ENCODE results near the gene GRB10.

GRB10 gene

GRCh38 chr7:50824882-50825281 lies 42.2 kb upstream of the GRB10 start:
- no peak for DNase-seq (ENCODE audit: low spot score)
- in situ Hi-C loops (cut with MboI; ENCODE audit: low sequenced_read_pairs, unreplicated experiment): no loop called here
- no peak for TF ChIP-seq CTCF (IDR thresholded peaks at IDR 0.05; ENCODE audit: borderline replicate concordance, control extremely low read depth, extremely low read depth, insufficient read depth, missing control alignments)

- in situ Hi-C loops (cut with MboI; ENCODE audit: low sequenced_read_pairs, unreplicated experiment): no loop called here
- no peak for DNase-seq (ENCODE audit: low spot score)
- TF ChIP-seq CTCF (IDR thresholded peaks at IDR 0.05; ENCODE audit: borderline replicate concordance, control extremely low read depth, extremely low read depth, insufficient read depth, missing control alignments): no peak
Measured at GRCh38 chr7:50822706-50823105, 40.0 kb upstream of the GRB10 start.

GRCh38 chr7:50822110-50822509 lies 39.4 kb upstream of the GRB10 start:
- DNase-seq (ENCODE audit: low spot score): no peak
- in situ Hi-C loops (cut with MboI; ENCODE audit: low sequenced_read_pairs, unreplicated experiment): no loop called here
- no peak for TF ChIP-seq CTCF (IDR thresholded peaks at IDR 0.05; ENCODE audit: borderline replicate concordance, control extremely low read depth, extremely low read depth, insufficient read depth, missing control alignments)

- DNase-seq (ENCODE audit: low spot score): no peak
- no peak for TF ChIP-seq CTCF (IDR thresholded peaks at IDR 0.05; ENCODE audit: borderline replicate concordance, control extremely low read depth, extremely low read depth, insufficient read depth, missing control alignments)
- in situ Hi-C loops (cut with MboI; ENCODE audit: low sequenced_read_pairs, unreplicated experiment): no loop called here
Measured at GRCh38 chr7:50821457-50822008, 38.8 kb upstream of the GRB10 start.

GRCh38 chr7:50818324-50818723 lies 35.6 kb upstream of the GRB10 start:
- no peak for DNase-seq (ENCODE audit: low spot score)
- in situ Hi-C loops (cut with MboI; ENCODE audit: low sequenced_read_pairs, unreplicated experiment): no loop called here
- TF ChIP-seq CTCF (IDR thresholded peaks at IDR 0.05; ENCODE audit: borderline replicate concordance, control extremely low read depth, extremely low read depth, insufficient read depth, missing control alignments): no peak

GRCh38 chr7:50817561-50817960 lies 34.9 kb upstream of the GRB10 start:
- no peak for DNase-seq (ENCODE audit: low spot score)
- in situ Hi-C loops (cut with MboI; ENCODE audit: low sequenced_read_pairs, unreplicated experiment): no loop called here
- no peak for TF ChIP-seq CTCF (IDR thresholded peaks at IDR 0.05; ENCODE audit: borderline replicate concordance, control extremely low read depth, extremely low read depth, insufficient read depth, missing control alignments)

GRCh38 chr7:50815138-50815537 lies 32.4 kb upstream of the GRB10 start:
- TF ChIP-seq CTCF (IDR thresholded peaks at IDR 0.05; ENCODE audit: borderline replicate concordance, control extremely low read depth, extremely low read depth, insufficient read depth, missing control alignments): no peak
- no peak for DNase-seq (ENCODE audit: low spot score)

More at GRCh38 chr7:50815138-50815537, 32.4 kb upstream of the GRB10 start:
- in situ Hi-C loops (cut with MboI; ENCODE audit: low sequenced_read_pairs, unreplicated experiment): no loop called here
